ENCODE measurements around the gene LAPTM5. TPM values are rescaled to one million over a fixed set of nuclear protein-coding genes. Genes with fewer than 3 reads are reported as not detected.

Gene LAPTM5
- total RNA-seq, 1 experiment from 2014 or later, result 1.5 TPM

- no peaks in the 10 kb centered on the region for H3K27me3 ChIP-seq (ENCODE audit: insufficient read depth, low read length)
- H3K9me2 ChIP-seq (ENCODE audit: insufficient read depth), result no peaks in the 10 kb centered on the region
- BruUV-seq (replicated peaks), result no TSS peak
- ChIA-PET CTCF (interaction anchor here (4.7 kb wide), 1 partner anchor 56 kb away, joined by 210 read pairs; no protein-coding TSS in a partner anchor), POLR2A (no interaction called here), RAD21 (ENCODE audit: low non-redundant PET in 1 of 2, low total read pairs in 2 of 2, uncharacterized antibody in 2 of 2, unreplicated experiment in 2 of 2) (no interaction called here)
- no peak overlapping the region for H3K9ac ChIP-seq (ENCODE audit: low read length)
- no peak overlapping the region for H3K27ac ChIP-seq (ENCODE audit: low read depth, low read length)
- TF ChIP-seq ATF3 (IDR thresholded peaks at IDR 0.05) (no peak), JUND (IDR thresholded peaks at IDR 0.05) (no peak), SIN3A (IDR thresholded peaks at IDR 0.05; ENCODE audit: low read depth) (no peak), FOSL1 (IDR thresholded peaks at IDR 0.05; ENCODE audit: low read depth) (no peak), ZBTB33 (IDR thresholded peaks at IDR 0.05; ENCODE audit: extremely low read depth, insufficient replicate concordance, low read length) (no peak), CEBPB (IDR thresholded peaks at IDR 0.05; ENCODE audit: low read depth) (no peak)
- no peaks in the 10 kb centered on the region for H3K36me3 ChIP-seq (ENCODE audit: control insufficient read depth in 1 of 2, insufficient read depth in 2 of 2, low read length in 2 of 2)
- DNase-seq (ENCODE audit: low read depth, low spot score), result no peak
- no peaks in the 10 kb centered on the region for H3K79me2 ChIP-seq (ENCODE audit: insufficient read depth, low read length)
- no peaks in the 10 kb centered on the region for H4K20me1 ChIP-seq (ENCODE audit: insufficient read depth)
- H3K4me2 ChIP-seq (ENCODE audit: low read length), result no peak overlapping the region
- ATAC-seq, result no peak
- H3K9me3 ChIP-seq (ENCODE audit: control insufficient read depth in 1 of 2, insufficient read depth in 1 of 2, low read depth in 1 of 2, low read length in 2 of 2), result no peaks in the 10 kb centered on the region
- H3K4me1 ChIP-seq (ENCODE audit: control insufficient read depth in 1 of 2, insufficient read depth in 2 of 2, low read length in 2 of 2), result peaks cover 0 to 20% of the 10 kb centered on the region in 2 experiments; a peak in 3 of 4 replicates
- intact Hi-C loops (cut with micrococcal nuclease), result no loop called here
- H2AFZ ChIP-seq (ENCODE audit: low read depth, low read length, poor library complexity, severe bottlenecking), result no peak overlapping the region
- no peak overlapping the region for H3K4me3 ChIP-seq (replicated peaks in 1 of 2; ENCODE audit: low read depth in 1 of 2, low read length in 2 of 2)
Measured at GRCh38 chr1:30776097-30777059, 18.8 kb upstream of the LAPTM5 start.

All from HCT116 (cell line).